K562 (cell line): ENCODE data around the gene TXNDC15. TPM values are rescaled to one million over a fixed set of nuclear protein-coding genes. Genes with fewer than 3 reads are reported as not detected.

Experiments
- ADNP ChIP-seq: fragments of 200-800 bp; sonication (Bioruptor generic); IDR thresholded peaks from 2 replicates; pipeline ENCODE4 v1.6.1; 2016; ENCODE audit warnings: missing genetic modification characterization, missing compliant biosample characterization
- ATF6 ChIP-seq: sonication (generic); formaldehyde crosslinking; IDR thresholded peaks from 2 replicates; pipeline ENCODE4 v1.4.0; 2020; ENCODE audit warnings: mild to moderate bottlenecking, missing genetic modification reagents
- ATF7 ChIP-seq: fragments of 450-650 bp; IDR thresholded peaks from 2 replicates; pipeline ENCODE4 v1.7.1; 2014; ENCODE audit warnings: mild to moderate bottlenecking, moderate library complexity
- CBFA2T2 ChIP-seq: fragments of 450-650 bp; conservative IDR thresholded peaks from 2 replicates; pipeline ENCODE4 v1.6.1; 2017; ENCODE audit warnings: mild to moderate bottlenecking
- CBX3 ChIP-seq, 2 experiments: IDR thresholded peaks; 1 replicate in 1 of 2; 2 replicates in 1 of 2; pipeline ENCODE4 v1.6.1; 2012; ENCODE audit warnings: inconsistent platforms in 2 of 2, low read length in 2 of 2, borderline replicate concordance in 1 of 2, control low read depth in 1 of 2
- CHAMP1 ChIP-seq: fragments of 450-650 bp; IDR thresholded peaks from 2 replicates; pipeline ENCODE4 v1.6.1; 2016; ENCODE audit warnings: mild to moderate bottlenecking
- EGR1 ChIP-seq: fragments of 450-650 bp; conservative IDR thresholded peaks from 2 replicates; pipeline ENCODE4 v1.6.1; 2017; ENCODE audit warnings: mild to moderate bottlenecking
- EP400 ChIP-seq: fragments of 450-650 bp; IDR thresholded peaks from 2 replicates; pipeline ENCODE4 v1.6.1; 2017; ENCODE audit warnings: antibody characterized with exemption, mild to moderate bottlenecking, moderate library complexity
- FOXP1 ChIP-seq: sonication (generic); formaldehyde crosslinking; IDR thresholded peaks from 2 replicates; pipeline ENCODE4 v1.8.0; 2022; ENCODE audit warnings: mild to moderate bottlenecking, missing genetic modification reagents
- GATA2 ChIP-seq: sonication (generic); formaldehyde crosslinking; IDR thresholded peaks from 2 replicates; pipeline ENCODE4 v1.4.0; 2020; ENCODE audit warnings: mild to moderate bottlenecking, missing genetic modification reagents
- LCOR ChIP-seq: sonication (generic); formaldehyde crosslinking; IDR thresholded peaks from 2 replicates; pipeline ENCODE4 v1.8.0; 2022; ENCODE audit warnings: mild to moderate bottlenecking, missing genetic modification reagents
- NCOR1 ChIP-seq: fragments of 450-650 bp; IDR thresholded peaks from 2 replicates; pipeline ENCODE4 v1.6.1; 2016; ENCODE audit warnings: mild to moderate bottlenecking, moderate library complexity
- PHB ChIP-seq: fragments of 250-450 bp; sonication (Bioruptor Pico); IDR thresholded peaks from 2 replicates; pipeline ENCODE4 v1.5.0; 2021
- PTBP1 ChIP-seq: fragments of 200-400 bp; formaldehyde crosslinking; IDR thresholded peaks from 2 replicates; pipeline ENCODE4 v1.6.1; 2017; ENCODE audit warnings: low read depth, low read length
- PTRF ChIP-seq: fragments of 450-650 bp; IDR thresholded peaks from 2 replicates; pipeline ENCODE4 v1.6.1; 2016; ENCODE audit warnings: mild to moderate bottlenecking, missing genetic modification characterization, missing compliant biosample characterization
- RBM25 ChIP-seq: fragments of 200-400 bp; formaldehyde crosslinking; IDR thresholded peaks from 2 replicates; pipeline ENCODE4 v1.6.1; 2018; ENCODE audit warnings: low read length, low read depth, moderate library complexity; ENCODE audit not compliant: severe bottlenecking
- SAFB ChIP-seq: fragments of 200-400 bp; formaldehyde crosslinking; IDR thresholded peaks from 2 replicates; pipeline ENCODE4 v1.6.1; 2017; ENCODE audit warnings: low read depth, low read length, borderline replicate concordance
- SOX6 ChIP-seq: fragments of 450-650 bp; IDR thresholded peaks from 2 replicates; pipeline ENCODE4 v1.6.1; 2014; ENCODE audit warnings: mild to moderate bottlenecking
- XRCC3 ChIP-seq: fragments of 450-650 bp; IDR thresholded peaks from 2 replicates; pipeline ENCODE4 v1.6.1; 2017; ENCODE audit warnings: mild to moderate bottlenecking, moderate library complexity
- ZBTB12 ChIP-seq: fragments of 250-450 bp; sonication (Bioruptor Pico); IDR thresholded peaks from 2 replicates; pipeline ENCODE4 v1.4.0; 2020
- ZNF124 ChIP-seq: sonication (generic); formaldehyde crosslinking; IDR thresholded peaks from 2 replicates; pipeline ENCODE4 v1.8.1; 2022; ENCODE audit warnings: missing genetic modification reagents
- ZNF282 ChIP-seq: sonication (generic); formaldehyde crosslinking; IDR thresholded peaks from 2 replicates; pipeline ENCODE4 v1.8.1; 2023; ENCODE audit warnings: missing genetic modification reagents
- polyA plus RNA-seq, 8 experiments: library from polyadenylated mRNA; depleted of rRNA in 4 of 8; stranded (reverse) in 5 of 8; unstranded in 3 of 8; fragments of >200 nt; fragmentation: Nextera tagmentation in 2 of 8; fragmentation: Illumina TruSeq in 1 of 8; extraction: Ambion mirVana in 2 of 8; extraction: Trizol in 1 of 8; gene quantifications; 2 replicates each; pipeline versions ENCODE4 v1.2.1 to v1.2.3, GENCODE V29; 2011 to 2014; ENCODE audit warnings: inconsistent platforms in 1 of 8, missing spikeins in 1 of 8
- total RNA-seq, 7 experiments: library from RNA; depleted of rRNA in 6 of 7; stranded (reverse); fragments of >200 nt in 6 of 7; fragmentation: Illumina TruSeq in 2 of 7; extraction: Trizol in 2 of 7; gene quantifications; 2 replicates each; pipeline versions ENCODE4 v1.2.1 to v1.2.3, GENCODE V29; 2011 to 2021; ENCODE audit warnings: low replicate concordance in 1 of 7
- TF ChIP-seq, protein P1 (sequence below): fragments of 250-450 bp; sonication (Bioruptor Pico); IDR thresholded peaks from 2 replicates; pipeline ENCODE4 v1.5.0; 2020; ENCODE audit warnings: mild to moderate bottlenecking

Gene TXNDC15
- total and polyA plus RNA-seq, 9 of the 15 experiments (the other 6 are each of a cell fraction or from before 2014, with no cell fraction given): 3.0 to 15.4 (median 12.3) TPM

DNA sequence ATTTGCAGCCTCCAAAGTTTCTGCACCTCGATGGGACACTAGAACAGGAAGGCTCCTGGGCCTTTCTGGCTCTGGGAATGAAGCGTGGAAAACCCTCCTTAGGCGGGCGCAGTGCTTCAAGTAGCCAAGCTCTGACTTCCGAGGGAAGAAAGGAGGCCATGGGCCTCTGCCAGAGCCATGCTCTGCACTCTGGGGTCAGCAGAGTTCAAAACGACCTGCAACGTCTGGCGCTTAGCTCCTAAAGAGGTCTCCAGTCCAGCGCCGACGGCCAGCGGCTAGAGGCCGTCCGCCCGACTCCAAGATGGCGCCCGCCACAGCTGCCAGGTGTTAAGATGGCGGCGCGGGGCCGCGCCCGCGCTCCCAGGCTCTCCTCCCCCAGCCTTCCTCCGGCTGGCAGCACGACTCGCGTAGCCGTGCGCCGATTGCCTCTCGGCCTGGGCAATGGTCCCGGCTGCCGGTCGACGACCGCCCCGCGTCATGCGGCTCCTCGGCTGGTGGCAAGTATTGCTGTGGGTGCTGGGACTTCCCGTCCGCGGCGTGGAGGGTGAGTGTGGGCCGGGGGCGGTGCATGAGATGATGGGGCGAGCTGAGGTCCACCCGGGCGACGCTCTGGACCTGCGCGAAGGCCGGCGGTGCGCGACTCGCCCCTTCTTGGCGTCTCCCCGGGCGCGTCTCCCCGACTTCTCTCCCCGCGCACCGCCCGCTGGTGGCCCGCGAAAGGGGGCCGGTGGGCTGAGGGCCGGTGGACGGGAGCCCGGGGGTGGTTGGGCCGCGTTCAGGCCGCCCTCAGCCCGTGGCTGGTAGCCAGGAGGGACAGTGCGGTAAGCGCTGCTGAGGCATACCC, at the start of gene TXNDC15 (continued):
- TF ChIP-seq RBM25 (no peak), PHB (no peak), XRCC3 (no peak), CHAMP1 (peak; percentile 58; the same call in 1 of the 2 replicates), SOX6 (no peak), NCOR1 (peak; percentile 31), EP400 (peak; percentile 84), SAFB (0 out of 2 replicates have a peak, but pooled peaks have one; percentile 48), CBX3 (IDR thresholded peaks at IDR 0.05; ENCODE audit: borderline replicate concordance in 1 of 2, low read length in 2 of 2) (peak in 1 of 2 experiments; percentile 49; a peak in 1 of 3 replicates), EGR1 (peak; percentile 51), ZBTB12 (CRISPR knock-in tag) (0 out of 2 replicates have a peak, but pooled peaks have one; percentile 23), FOXP1 (CRISPR knock-in tag) (0 out of 2 replicates have a peak, but pooled peaks have one; percentile 49), ZNF124 (no peak), PTBP1 (no peak), ATF7 (peak; percentile 57; the same call in 1 of the 2 replicates), ATF6 (CRISPR knock-in tag) (no peak), CBFA2T2 (no peak), GATA2 (CRISPR knock-in tag) (no peak), ZNF282 (no peak), LCOR (CRISPR knock-in tag) (peak; percentile 66; the same call in 1 of the 2 replicates), ADNP (tag) (no peak), PTRF (tag) (no peak)
- TF ChIP-seq, protein P1, sequence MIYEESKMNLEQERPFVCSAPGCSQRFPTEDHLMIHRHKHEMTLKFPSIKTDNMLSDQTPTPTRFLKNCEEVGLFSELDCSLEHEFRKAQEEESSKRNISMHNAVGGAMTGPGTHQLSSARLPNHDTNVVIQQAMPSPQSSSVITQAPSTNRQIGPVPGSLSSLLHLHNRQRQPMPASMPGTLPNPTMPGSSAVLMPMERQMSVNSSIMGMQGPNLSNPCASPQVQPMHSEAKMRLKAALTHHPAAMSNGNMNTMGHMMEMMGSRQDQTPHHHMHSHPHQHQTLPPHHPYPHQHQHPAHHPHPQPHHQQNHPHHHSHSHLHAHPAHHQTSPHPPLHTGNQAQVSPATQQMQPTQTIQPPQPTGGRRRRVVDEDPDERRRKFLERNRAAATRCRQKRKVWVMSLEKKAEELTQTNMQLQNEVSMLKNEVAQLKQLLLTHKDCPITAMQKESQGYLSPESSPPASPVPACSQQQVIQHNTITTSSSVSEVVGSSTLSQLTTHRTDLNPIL (CRISPR knock-in tag): no peak
